Adipose tissue (tissue), 3 donors: ENCODE data around the gene ATP1A1. TPM values are rescaled to one million over a fixed set of nuclear protein-coding genes. Genes with fewer than 3 reads are reported as not detected.

Experiments used
- H3K27ac ChIP-seq: one replicate; pipeline ENCODE4 v1.5.1; 2013; ENCODE audit warnings: low read depth, low read length
- WGBS, 3 donors: extraction: QIAGEN DNeasy Blood & Tissue Kit; methylation state at CpG; one replicate each; pipeline ENCODE4 v1.1.7; 2013; 5-methylcytosine and 5-hydroxymethylcytosine counted together
- polyA plus RNA-seq, 3 donors: library from polyadenylated mRNA; stranded (reverse); fragments of 200-250 nt; gene quantifications; one replicate each; pipeline ENCODE4 v1.2.3, GENCODE V29; 2013
- donor health status: healthy with polysubstance abuse.
- donor health status: Bipolar disorder and iron deficiency.
- donor health status: healthy.

Gene ATP1A1
- polyA plus RNA-seq, 3 donors: 90.4 to 328 (median 159) TPM

- 54 to 87% (median 84%) methylated on average over 6 of the region's 6 CpGs for WGBS, 3 donors
- H3K27ac ChIP-seq: no peak overlapping the region
Observed at GRCh38 chr1:116379674-116380498, 6.8 kb downstream of the ATP1A1 start.

GRCh38 chr1:116380499-116381242, 7.6 kb downstream of the ATP1A1 start:
- WGBS, 3 donors: 53 to 64% (median 56%) methylated on average over 7 of the region's 7 CpGs
- no peak overlapping the region for H3K27ac ChIP-seq

GRCh38 chr1:116382321-116382720, 9.3 kb downstream of the ATP1A1 start:
- WGBS, 3 donors: 30 to 81% (median 68%) methylated on average over 2 of the region's 2 CpGs
- H3K27ac ChIP-seq: no peak overlapping the region

GRCh38 chr1:116382857-116383483, 9.9 kb downstream of the ATP1A1 start:
- 41 to 82% (median 74%) methylated on average over 4 of the region's 4 CpGs for WGBS, 3 donors
- H3K27ac ChIP-seq: no peak overlapping the region

- WGBS, 3 donors: 61 to 78% (median 76%) methylated on average over 4 of the region's 4 CpGs
- no peak overlapping the region for H3K27ac ChIP-seq
Observed at GRCh38 chr1:116386042-116386441, 13.0 kb downstream of the ATP1A1 start.

GRCh38 chr1:116387551-116387950, 14.5 kb downstream of the ATP1A1 start:
- WGBS, 3 donors: 84 to 92% (median 92%) methylated on average over 6 of the region's 6 CpGs
- no peak overlapping the region for H3K27ac ChIP-seq

- H3K27ac ChIP-seq: no peak overlapping the region
- 82 to 94% (median 91%) methylated on average over 3 of the region's 3 CpGs for WGBS, 3 donors
Observed at GRCh38 chr1:116388122-116388521, 15.1 kb downstream of the ATP1A1 start.

- WGBS, 3 donors: 54 to 94% (median 85%) methylated on average over 2 of the region's 2 CpGs
- no peak overlapping the region for H3K27ac ChIP-seq
Observed at GRCh38 chr1:116389013-116389412, 16.0 kb downstream of the ATP1A1 start.

GRCh38 chr1:116389686-116390085, 16.6 kb downstream of the ATP1A1 start:
- 91 to 95% (median 93%) methylated on average over 6 of the region's 6 CpGs for WGBS, 3 donors
- H3K27ac ChIP-seq: no peak overlapping the region

GRCh38 chr1:116390195-116390594, 17.2 kb downstream of the ATP1A1 start:
- H3K27ac ChIP-seq: no peak overlapping the region
- 79 to 90% (median 88%) methylated on average over 5 of the region's 5 CpGs for WGBS, 3 donors

GRCh38 chr1:116391185-116391584, 18.1 kb downstream of the ATP1A1 start:
- WGBS, 3 donors: 32 to 93% (median 81%) methylated on average over 1 of the region's 1 CpG
- no peak overlapping the region for H3K27ac ChIP-seq

GRCh38 chr1:116392717-116393404, 19.8 kb downstream of the ATP1A1 start:
- WGBS, 3 donors: 89 to 95% (median 94%) methylated on average over 10 of the region's 10 CpGs
- no peak overlapping the region for H3K27ac ChIP-seq

GRCh38 chr1:116393792-116394191, 20.7 kb downstream of the ATP1A1 start:
- 39 to 94% (median 85%) methylated on average over 2 of the region's 2 CpGs for WGBS, 3 donors
- H3K27ac ChIP-seq: no peak overlapping the region

GRCh38 chr1:116394270-116394669, 21.2 kb downstream of the ATP1A1 start:
- H3K27ac ChIP-seq: no peak overlapping the region
- WGBS, 3 donors: 87 to 92% (median 92%) methylated on average over 4 of the region's 4 CpGs

- 92 to 100% (median 98%) methylated on average over 1 of the region's 1 CpG for WGBS, 3 donors
- H3K27ac ChIP-seq: no peak overlapping the region
Observed at GRCh38 chr1:116396769-116397168, 23.7 kb downstream of the ATP1A1 start.

GRCh38 chr1:116397728-116398127, 24.7 kb downstream of the ATP1A1 start:
- 81 to 92% (median 89%) methylated on average over 5 of the region's 5 CpGs for WGBS, 3 donors

GRCh38 chr1:116400780-116401179, 27.7 kb downstream of the ATP1A1 start:
- 91 to 98% (median 95%) methylated on average over 6 of the region's 6 CpGs for WGBS, 3 donors
- H3K27ac ChIP-seq: no peak overlapping the region

More at GRCh38 chr1:116397728-116398127, 24.7 kb downstream of the ATP1A1 start:
- H3K27ac ChIP-seq: no peak overlapping the region

- H3K27ac ChIP-seq: no peak overlapping the region
- WGBS, 3 donors: 95 to 98% (median 97%) methylated on average over 3 of the region's 3 CpGs
Observed at GRCh38 chr1:116401646-116402176, 28.7 kb downstream of the ATP1A1 start.
